ENCODE data around the gene MAPK7.

- TF ChIP-seq, protein P1, sequence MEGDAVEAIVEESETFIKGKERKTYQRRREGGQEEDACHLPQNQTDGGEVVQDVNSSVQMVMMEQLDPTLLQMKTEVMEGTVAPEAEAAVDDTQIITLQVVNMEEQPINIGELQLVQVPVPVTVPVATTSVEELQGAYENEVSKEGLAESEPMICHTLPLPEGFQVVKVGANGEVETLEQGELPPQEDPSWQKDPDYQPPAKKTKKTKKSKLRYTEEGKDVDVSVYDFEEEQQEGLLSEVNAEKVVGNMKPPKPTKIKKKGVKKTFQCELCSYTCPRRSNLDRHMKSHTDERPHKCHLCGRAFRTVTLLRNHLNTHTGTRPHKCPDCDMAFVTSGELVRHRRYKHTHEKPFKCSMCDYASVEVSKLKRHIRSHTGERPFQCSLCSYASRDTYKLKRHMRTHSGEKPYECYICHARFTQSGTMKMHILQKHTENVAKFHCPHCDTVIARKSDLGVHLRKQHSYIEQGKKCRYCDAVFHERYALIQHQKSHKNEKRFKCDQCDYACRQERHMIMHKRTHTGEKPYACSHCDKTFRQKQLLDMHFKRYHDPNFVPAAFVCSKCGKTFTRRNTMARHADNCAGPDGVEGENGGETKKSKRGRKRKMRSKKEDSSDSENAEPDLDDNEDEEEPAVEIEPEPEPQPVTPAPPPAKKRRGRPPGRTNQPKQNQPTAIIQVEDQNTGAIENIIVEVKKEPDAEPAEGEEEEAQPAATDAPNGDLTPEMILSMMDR (IDR thresholded peaks at IDR 0.05): no peak
- TF ChIP-seq POLR2AphosphoS5 (IDR thresholded peaks at IDR 0.05) (no peak), POLR2A (IDR thresholded peaks at IDR 0.05) (no peak)
These were observed 35.5 kb downstream of the MAPK7 start for GRCh38 chr17:19413761-19414160.

All from transverse colon (tissue), 4 donors.